Vagina (tissue), 2 donors: Measurements from ENCODE around the gene SHOC2. TPM values are rescaled to one million over a fixed set of nuclear protein-coding genes. Genes with fewer than 3 reads are reported as not detected.

Experiments
- DNase-seq, 2 donors: peaks; one replicate each; pipeline ENCODE4 v3.0.0-alpha.2; 2017; ENCODE audit errors: extremely low spot score in 2 of 2
- H3K27ac ChIP-seq: fragments of 200-600 bp; sonication (generic); one replicate; pipeline ENCODE4 v1.5.1; 2019
- H3K27me3 ChIP-seq: fragments of 200-600 bp; sonication (generic); one replicate; pipeline ENCODE4 v1.5.1; 2019
- H3K36me3 ChIP-seq, 2 donors: fragments of 200-600 bp; sonication (generic); one replicate each; pipeline ENCODE4 v1.5.1; 2017 to 2019
- H3K4me1 ChIP-seq: fragments of 200-600 bp; sonication (generic); one replicate; pipeline ENCODE4 v1.5.1; 2019
- H3K4me3 ChIP-seq, 2 donors: fragments of 200-600 bp; sonication (generic); 1 replicate in 1 of 2; 2 replicates in 1 of 2; pipeline ENCODE4 v1.5.1; 2016 to 2019
- H3K9me3 ChIP-seq: fragments of 200-600 bp; sonication (generic); one replicate; pipeline ENCODE4 v1.5.1; 2019
- POLR2A ChIP-seq, 2 donors: fragments of 450-650 bp; IDR thresholded peaks; one replicate each; pipeline ENCODE4 v1.6.1; 2017; ENCODE audit warnings: antibody characterized with exemption in 2 of 2, mild to moderate bottlenecking in 2 of 2, moderate library complexity in 2 of 2
- POLR2AphosphoS5 ChIP-seq, 2 donors: sonication (generic); formaldehyde crosslinking; IDR thresholded peaks; one replicate each; pipeline ENCODE4 v1.9.0; 2017; ENCODE audit warnings: antibody characterized with exemption in 2 of 2, mild to moderate bottlenecking in 2 of 2, low read depth in 1 of 2; ENCODE audit not compliant: insufficient read depth in 1 of 2
- intact Hi-C: fragments of 100-400 bp; cut with DNase I; formaldehyde crosslinking; loops from one replicate; pipeline ENCODE4 v1.15.1; 2023
- total RNA-seq: library from RNA; depleted of rRNA; stranded (reverse); fragments of >200 nt; gene quantifications from one replicate; pipeline ENCODE4 v1.2.3, GENCODE V29; 2016
- TF ChIP-seq, protein P1 (sequence below), 3 experiments: fragments of 450-650 bp in 2 of 3; fragments of 200-600 bp in 1 of 3; sonication (generic) in 1 of 3; IDR thresholded peaks; one replicate each; pipeline ENCODE4 v1.5.1; 2017 to 2019; ENCODE audit warnings: antibody characterized with exemption in 3 of 3, mild to moderate bottlenecking in 2 of 3, moderate library complexity in 2 of 3

The SHOC2 gene
- total RNA-seq, 1 donor from 2014 or later: 40.0 TPM

- DNase-seq: no peak
- Histone ChIP-seq H3K9me3 (no peaks in the 10 kb centered on the region), H3K36me3 (peaks cover 0 to 49% of the 10 kb centered on the region in 2 donors), H3K27ac (peak overlapping the region; percentile 10), H3K4me1 (peaks cover 71% of the 10 kb centered on the region), H3K4me3 (no peak overlapping the region), H3K27me3 (no peaks in the 10 kb centered on the region)
- intact Hi-C loops: no loop called here
- TF ChIP-seq, protein P1, sequence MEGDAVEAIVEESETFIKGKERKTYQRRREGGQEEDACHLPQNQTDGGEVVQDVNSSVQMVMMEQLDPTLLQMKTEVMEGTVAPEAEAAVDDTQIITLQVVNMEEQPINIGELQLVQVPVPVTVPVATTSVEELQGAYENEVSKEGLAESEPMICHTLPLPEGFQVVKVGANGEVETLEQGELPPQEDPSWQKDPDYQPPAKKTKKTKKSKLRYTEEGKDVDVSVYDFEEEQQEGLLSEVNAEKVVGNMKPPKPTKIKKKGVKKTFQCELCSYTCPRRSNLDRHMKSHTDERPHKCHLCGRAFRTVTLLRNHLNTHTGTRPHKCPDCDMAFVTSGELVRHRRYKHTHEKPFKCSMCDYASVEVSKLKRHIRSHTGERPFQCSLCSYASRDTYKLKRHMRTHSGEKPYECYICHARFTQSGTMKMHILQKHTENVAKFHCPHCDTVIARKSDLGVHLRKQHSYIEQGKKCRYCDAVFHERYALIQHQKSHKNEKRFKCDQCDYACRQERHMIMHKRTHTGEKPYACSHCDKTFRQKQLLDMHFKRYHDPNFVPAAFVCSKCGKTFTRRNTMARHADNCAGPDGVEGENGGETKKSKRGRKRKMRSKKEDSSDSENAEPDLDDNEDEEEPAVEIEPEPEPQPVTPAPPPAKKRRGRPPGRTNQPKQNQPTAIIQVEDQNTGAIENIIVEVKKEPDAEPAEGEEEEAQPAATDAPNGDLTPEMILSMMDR (IDR thresholded peaks at IDR 0.05): no peak
- TF ChIP-seq POLR2A (IDR thresholded peaks at IDR 0.05) (no peak), POLR2AphosphoS5 (IDR thresholded peaks at IDR 0.05; ENCODE audit: insufficient read depth in 1 of 2, low read depth in 1 of 2) (no peak)
These were observed 39.4 kb upstream of the SHOC2 start for GRCh38 chr10:110880012-110880411.

GRCh38 chr10:110881247-110881646, 38.2 kb upstream of the SHOC2 start:
- no peak for DNase-seq
- no peaks in the 10 kb centered on the region for H3K27me3 ChIP-seq
- no peak overlapping the region for H3K27ac ChIP-seq
- no peak overlapping the region for H3K4me3 ChIP-seq
- intact Hi-C loops: no loop called here
- no peak for TF ChIP-seq POLR2AphosphoS5 (IDR thresholded peaks at IDR 0.05; ENCODE audit: insufficient read depth in 1 of 2, low read depth in 1 of 2)
- TF ChIP-seq POLR2A (IDR thresholded peaks at IDR 0.05): no peak
- TF ChIP-seq, protein P1 (IDR thresholded peaks at IDR 0.05): no peak
- H3K36me3 ChIP-seq: peaks cover 0 to 58% of the 10 kb centered on the region in 2 donors
- peaks cover 58% of the 10 kb centered on the region for H3K4me1 ChIP-seq
- H3K9me3 ChIP-seq: no peaks in the 10 kb centered on the region

DNA sequence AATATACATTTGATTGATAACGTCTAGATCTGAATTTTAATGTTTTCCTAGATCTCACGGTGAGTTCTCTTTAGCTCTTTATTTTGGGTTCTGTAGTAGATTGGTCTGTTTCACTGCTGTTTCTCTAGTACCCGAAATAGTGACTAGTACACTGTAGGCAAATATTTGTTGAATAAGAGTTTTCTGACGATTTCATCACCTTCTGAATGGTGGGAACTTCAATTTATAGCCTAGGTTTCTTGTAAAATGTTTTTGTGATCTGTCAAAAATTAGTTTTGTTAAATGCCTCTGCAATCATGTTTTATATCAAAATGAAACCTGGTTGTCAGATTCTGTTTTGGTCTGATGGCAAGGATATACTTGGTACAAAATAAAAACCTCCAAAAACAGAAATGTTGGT, 37.5 kb upstream of the SHOC2 start:
- Histone ChIP-seq H3K27me3 (no peaks in the 10 kb centered on the region), H3K27ac (no peak overlapping the region), H3K9me3 (no peaks in the 10 kb centered on the region), H3K4me3 (no peak overlapping the region), H3K36me3 (peaks cover 0 to 58% of the 10 kb centered on the region in 2 donors), H3K4me1 (peaks cover 52% of the 10 kb centered on the region)
- TF ChIP-seq, protein P1 (IDR thresholded peaks at IDR 0.05): no peak
- TF ChIP-seq POLR2A (IDR thresholded peaks at IDR 0.05) (no peak), POLR2AphosphoS5 (IDR thresholded peaks at IDR 0.05; ENCODE audit: insufficient read depth in 1 of 2, low read depth in 1 of 2) (no peak)
- no peak for DNase-seq
- intact Hi-C loops: no loop called here

DNA sequence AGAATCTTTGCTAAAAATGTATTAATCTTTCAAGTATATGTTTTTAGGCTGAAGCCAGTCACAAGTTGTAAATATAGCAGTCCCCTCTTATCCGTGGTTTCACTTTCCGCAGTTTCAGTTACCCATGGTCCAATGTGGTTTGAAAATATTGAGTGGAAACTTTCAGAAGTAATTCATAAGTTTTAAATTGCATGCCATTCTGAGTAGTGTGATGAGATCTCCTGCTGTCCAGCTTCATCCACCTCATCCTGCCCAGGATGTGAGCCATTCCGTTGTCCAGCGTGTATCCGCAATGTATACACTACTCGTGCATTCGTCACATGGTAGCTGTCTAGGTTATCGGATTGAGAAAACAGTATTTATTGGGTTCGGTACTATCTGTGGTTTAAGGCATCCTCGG, 35.5 kb upstream of the SHOC2 start:
- Histone ChIP-seq H3K36me3 (peaks cover 0 to 51% of the 10 kb centered on the region in 2 donors), H3K4me3 (no peak overlapping the region), H3K27me3 (no peaks in the 10 kb centered on the region), H3K9me3 (no peaks in the 10 kb centered on the region), H3K27ac (no peak overlapping the region), H3K4me1 (peaks cover 33% of the 10 kb centered on the region)
- intact Hi-C loops: no loop called here
- TF ChIP-seq POLR2AphosphoS5 (IDR thresholded peaks at IDR 0.05; ENCODE audit: insufficient read depth in 1 of 2, low read depth in 1 of 2): no peak
- no peak for DNase-seq

DNA sequence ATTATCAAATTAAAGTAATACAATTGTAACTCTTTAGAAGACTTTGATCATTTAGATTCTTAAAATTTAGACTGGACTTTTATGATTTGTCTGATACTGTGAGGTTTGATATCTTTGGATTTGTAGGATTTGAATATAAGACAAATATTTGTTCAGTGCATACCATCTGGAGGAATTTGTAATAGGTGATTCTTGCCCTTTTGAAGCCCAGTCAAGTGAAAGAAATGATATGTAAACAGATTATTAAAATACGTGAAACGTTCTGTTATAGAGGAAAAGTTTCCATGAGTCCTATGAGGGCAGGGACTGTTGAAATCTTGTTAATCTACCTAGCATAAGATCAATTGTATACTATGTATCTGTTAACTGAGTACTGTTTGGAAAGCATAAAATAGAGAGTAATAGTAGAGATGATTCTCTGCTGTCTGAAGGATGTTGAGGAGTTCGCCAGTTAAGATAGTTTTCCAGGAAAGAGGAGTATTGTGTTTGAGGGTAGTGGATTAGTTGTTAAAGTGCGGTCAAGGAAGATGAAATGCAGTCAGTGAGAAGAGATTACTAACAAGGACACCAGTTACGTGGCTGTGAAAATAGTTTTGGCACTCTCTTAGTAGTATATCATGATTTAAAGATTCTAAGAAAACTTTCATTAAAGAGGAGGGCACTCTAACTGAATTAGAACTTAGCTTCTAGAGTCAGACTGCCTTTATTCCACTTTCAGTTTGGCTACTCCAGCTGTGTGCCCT, 33.3 kb upstream of the SHOC2 start:
- intact Hi-C loops: no loop called here
- TF ChIP-seq POLR2A (IDR thresholded peaks at IDR 0.05): no peak
- TF ChIP-seq, protein P1 (IDR thresholded peaks at IDR 0.05): no peak
- no peak for TF ChIP-seq POLR2AphosphoS5 (IDR thresholded peaks at IDR 0.05; ENCODE audit: insufficient read depth in 1 of 2, low read depth in 1 of 2)

More for the DNA sequence above, 33.3 kb upstream of the SHOC2 start:
- peaks cover 0 to 62% of the 10 kb centered on the region in 2 donors for H3K36me3 ChIP-seq
- H3K27ac ChIP-seq: no peak overlapping the region
- H3K27me3 ChIP-seq: no peaks in the 10 kb centered on the region
- no peak overlapping the region for H3K4me3 ChIP-seq
- H3K4me1 ChIP-seq: peaks cover 12% of the 10 kb centered on the region
- no peak for DNase-seq
- H3K9me3 ChIP-seq: no peaks in the 10 kb centered on the region
